Effector CD4-positive, alpha-beta T cell (primary cell): ENCODE data around the gene GABBR2.

Experiments used
- DNase-seq: peaks from one replicate; pipeline ENCODE4 v3.0.0-alpha.2; 2020

GABBR2 gene

DNA sequence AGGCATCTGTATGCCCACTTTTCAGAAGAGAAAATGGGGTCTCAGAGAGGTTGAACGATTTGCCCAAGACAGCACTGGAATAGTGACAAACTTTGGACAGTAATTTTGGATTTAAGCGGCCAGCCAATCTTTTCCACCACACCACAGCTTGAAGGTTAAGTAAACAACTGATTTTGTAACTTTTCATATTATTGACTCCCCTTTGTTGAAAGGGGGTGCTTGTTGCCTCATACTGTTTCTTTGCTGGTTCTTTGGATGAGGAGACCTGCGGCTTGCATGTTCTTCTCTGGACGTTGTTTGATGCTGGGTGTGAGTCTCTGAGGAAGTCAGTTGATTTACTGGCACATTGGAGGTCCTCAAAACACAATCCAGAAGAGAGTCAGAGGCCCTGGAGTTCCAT is 11.7 kb upstream of the GABBR2 start:
- DNase-seq = no peak

DNA sequence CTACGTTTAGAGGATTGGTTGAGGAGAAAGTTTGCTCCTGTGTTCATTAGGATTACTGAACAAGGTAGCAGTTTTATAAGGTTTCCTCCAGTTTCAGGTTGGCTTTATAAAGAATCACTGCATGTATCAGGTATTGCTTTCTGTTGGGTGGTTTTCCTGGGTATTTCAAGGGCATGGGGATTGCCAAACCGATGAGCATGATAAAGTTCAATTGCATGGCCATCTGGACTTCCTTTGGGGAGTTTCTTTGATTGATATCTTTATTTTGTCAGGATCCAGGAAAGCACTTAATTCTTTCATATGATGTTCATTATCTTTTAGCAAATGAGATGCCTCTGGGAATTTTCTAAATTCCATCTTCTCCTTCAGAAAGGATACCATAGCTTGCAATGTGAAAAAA is 10.3 kb upstream of the GABBR2 start:
- DNase-seq = no peak

GRCh38 chr9:98714833-98715232 is 6.1 kb upstream of the GABBR2 start:
- DNase-seq = no peak

DNA sequence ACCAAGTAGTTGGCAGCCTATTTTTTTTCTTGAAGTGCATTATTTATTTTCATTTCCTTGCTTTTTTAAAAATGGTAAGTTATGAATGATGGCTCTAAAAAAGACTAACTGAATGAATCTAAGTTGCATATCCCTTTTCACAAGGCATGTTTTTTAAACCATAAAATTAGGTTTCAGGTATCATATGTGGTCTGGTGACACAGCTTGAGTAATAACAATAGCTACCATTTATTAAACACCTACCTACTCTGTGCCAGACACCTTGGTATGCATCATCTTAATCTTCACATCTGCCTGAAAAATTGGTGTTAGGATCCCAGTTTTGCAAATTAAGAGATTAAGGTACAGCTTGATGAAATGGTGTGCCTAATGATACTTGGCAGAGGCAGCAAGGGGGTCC is 4.3 kb upstream of the GABBR2 start:
- DNase-seq = no peak

DNA sequence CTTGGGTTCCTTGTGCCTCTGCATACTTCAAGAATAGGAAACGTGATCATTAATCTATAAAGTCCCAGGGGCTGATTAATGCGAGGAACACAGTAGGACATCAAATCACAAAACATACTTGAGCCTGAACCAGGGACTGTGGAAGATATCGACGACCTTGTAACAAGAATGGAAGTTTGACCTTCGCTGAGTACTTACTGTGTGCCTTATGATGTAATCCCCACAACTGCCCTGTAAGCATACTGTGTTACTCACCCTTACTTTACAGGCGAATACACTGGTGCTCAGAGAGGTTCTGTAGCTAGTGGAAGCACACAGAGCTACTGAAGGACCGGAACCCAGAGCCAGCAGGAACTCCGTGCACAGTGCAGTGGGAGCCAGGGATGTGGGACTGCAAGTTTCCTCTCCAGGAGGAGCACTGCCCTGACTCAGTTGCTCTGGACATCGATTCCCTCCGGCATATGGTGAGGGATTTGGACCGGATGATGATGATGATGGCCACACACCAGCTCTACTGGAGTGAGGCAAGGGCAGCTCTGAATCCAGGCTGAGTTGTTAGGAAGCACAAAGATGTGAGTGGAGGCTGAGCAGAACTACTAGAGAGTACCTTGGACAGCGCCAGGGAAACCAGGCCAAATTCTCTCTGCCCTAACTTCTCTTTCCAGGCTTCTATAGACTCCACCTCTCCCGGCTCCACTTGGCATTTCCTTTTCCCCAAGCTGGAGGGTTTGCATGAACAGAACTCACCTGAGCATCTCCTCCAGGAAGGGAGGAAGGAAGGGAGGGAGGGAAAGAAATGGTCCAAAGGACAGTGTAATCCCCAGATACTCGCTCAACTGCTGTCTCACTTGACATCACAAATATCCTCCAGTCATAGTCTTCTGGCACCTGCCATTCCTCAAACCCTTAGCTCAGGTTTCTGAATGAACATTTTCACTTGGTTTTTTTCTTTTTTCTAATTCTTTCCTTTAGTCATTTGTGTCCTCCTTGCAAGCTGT is 1.5 kb upstream of the GABBR2 start:
- no peak for DNase-seq

- DNase-seq = no peak
Measured at GRCh38 chr9:98708103-98708932, 417 bp downstream of the GABBR2 start.

DNA sequence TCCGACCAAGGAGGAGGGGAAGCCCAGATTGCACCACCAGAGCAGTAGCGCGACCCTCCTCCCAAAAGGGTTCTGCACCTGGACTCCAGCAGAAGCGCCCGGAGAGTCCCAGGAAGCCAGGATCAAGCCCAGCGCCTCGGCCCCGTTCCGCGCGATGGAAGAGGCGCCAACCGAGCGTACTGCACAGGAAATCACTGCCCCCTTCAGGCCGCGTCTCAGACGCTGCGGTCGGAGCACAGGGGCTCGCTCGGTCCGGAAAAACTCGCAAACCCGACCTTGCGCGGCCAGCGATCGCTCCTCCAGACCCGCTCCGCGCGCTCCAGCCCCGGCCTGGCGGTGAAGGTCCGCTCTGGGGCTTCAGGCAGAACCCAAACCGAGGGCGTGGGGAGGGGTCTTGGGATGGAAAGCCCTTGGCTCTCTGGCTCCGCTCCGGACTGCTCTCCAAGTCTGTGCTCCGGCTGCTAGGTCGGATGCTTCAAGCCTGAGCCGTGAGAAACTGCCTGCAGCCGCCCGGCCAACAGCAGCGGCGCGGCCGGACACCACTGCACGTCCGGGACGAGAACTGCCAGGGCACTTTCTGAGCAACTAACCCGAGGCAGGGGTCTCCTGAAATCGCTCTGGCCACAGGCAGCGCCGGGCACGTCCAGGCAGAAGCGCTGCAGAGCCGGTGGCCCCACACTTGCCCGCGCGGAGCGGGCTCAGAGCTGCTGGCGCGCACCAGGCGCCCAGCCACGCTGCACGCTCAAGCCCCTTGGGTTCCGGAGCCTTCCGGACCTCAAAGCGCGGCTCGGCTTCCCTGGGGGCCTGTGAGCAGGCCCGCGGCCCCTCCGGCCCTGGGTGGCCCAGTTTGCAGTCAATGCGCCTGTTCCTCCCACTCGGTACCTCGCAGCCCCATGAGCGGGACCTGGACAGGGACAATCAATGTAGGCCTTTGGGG is 1.3 kb downstream of the GABBR2 start:
- DNase-seq = no peak

- DNase-seq = no peak
Measured at GRCh38 chr9:98706651-98707165, 2.0 kb downstream of the GABBR2 start.

GRCh38 chr9:98702835-98703380 is 5.8 kb downstream of the GABBR2 start:
- no peak for DNase-seq

GRCh38 chr9:98702340-98702739 is 6.4 kb downstream of the GABBR2 start:
- no peak for DNase-seq

DNA sequence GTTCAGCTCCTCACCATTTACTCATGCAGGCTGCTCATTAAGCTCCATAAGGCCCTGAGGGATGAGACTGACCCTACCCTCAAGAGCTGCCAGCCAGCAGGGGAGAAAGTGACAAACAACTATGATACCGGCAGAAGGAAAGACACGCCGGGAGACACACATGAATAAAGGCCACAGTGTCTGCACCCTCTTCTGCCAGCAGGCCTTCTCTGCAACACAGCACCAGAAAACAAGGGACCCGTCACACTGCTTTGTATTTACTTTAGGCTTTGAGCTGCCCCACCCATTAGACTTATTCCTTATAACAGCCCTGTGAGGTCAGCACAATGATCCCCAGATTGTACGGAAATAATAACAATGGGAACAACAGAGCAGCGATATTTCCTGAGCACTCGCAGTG is 7.2 kb downstream of the GABBR2 start:
- no peak for DNase-seq

GRCh38 chr9:98700801-98701200 is 7.9 kb downstream of the GABBR2 start:
- no peak for DNase-seq

GRCh38 chr9:98698856-98699255 is 9.9 kb downstream of the GABBR2 start:
- DNase-seq = no peak

- no peak for DNase-seq
Measured at GRCh38 chr9:98694943-98695342, 13.8 kb downstream of the GABBR2 start.

DNA sequence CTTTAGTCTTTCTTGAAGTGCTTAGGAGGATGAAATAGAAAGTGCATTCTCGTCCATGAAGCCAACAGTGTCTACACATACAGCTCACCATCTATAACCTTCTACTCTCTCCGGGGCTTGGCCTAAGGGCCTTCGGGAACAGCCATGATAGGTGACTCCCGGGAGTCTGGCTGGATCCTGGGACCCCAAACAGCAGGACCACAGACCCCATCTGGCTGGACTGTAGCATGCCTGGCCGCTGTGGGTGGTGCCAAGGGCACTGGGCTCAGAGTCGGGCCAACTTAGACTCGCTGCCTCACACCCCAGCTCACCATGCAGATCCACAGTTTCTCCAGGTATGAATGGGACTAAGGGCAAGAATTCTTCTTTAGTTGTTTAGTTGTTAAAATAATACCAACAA is 16.3 kb downstream of the GABBR2 start:
- DNase-seq = no peak

GRCh38 chr9:98691890-98692289 is 16.8 kb downstream of the GABBR2 start:
- no peak for DNase-seq

- DNase-seq = no peak
Measured at GRCh38 chr9:98690686-98691085, 18.0 kb downstream of the GABBR2 start.

DNA sequence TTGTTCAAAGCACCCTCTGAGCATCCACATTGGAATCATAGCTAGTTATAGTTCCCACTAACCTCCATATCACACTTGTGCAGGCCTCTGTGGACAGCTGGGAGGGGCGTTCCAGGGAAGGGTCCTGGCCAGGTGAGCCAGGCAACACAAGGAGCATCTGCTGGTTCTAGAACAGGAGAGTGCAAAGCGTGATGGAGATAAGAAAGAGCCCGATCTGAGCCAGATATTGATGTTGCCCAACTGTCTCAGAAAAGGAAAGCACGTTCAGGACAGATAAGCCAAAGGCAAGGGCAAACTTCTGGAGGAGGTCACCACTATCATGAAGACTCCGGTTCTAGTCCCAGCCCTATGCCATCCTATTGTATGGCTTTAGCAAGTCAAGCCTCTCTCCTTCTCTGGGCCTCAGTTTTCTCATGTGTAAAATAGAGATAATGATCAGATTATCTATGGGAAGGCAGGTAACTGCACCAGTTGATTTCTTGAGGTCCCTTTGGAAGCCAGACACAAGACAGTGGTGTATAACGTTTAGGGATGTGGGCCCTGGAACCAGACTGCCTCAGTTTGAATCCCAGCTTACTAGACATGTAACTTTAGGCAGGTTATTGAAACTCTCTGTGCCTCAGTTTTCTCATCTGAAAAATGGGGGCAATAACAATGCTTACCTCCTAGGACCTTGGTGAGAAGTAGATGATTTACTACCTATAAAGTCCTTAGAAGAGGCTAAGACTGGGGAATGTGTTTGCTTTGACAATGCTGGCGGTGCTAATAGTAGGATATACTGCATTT is 19.8 kb downstream of the GABBR2 start:
- no peak for DNase-seq

DNA sequence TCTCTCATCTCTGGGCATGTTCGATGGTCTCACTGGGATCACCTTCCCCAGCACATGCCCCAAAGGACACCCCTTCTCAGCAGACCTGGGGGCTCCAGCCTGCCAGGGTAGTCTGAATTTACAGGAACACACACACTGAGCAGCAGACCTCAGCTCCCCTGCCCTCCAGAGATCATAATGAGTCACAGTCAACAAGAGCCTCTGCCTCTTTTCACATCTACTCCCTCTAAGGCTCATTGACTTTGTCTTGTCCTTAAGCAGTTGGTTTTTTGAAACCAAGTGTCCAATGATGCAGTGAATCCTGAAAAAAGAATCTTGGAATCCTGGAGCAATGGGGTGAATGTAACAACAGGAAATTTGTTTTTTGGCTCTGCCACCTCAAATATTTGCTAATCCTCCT is 20.8 kb downstream of the GABBR2 start:
- DNase-seq = no peak

GRCh38 chr9:98686961-98687855 is 21.5 kb downstream of the GABBR2 start:
- DNase-seq = no peak
